Measurements from ENCODE around the gene AHRR. TPM values are rescaled to one million over a fixed set of nuclear protein-coding genes. Genes with fewer than 3 reads are reported as not detected.

Gene AHRR
- polyA plus RNA-seq, 2 of the 4 experiments (the other 2 are of a cell fraction) = 1.2 to 1.7 TPM

- Histone ChIP-seq H3K27ac (no peak overlapping the region), H3K9me3 (no peaks in the 10 kb centered on the region), H3K4me2 (no peak overlapping the region), H3K4me1 (peaks cover 11% of the 10 kb centered on the region), H3K4me3 (no peak overlapping the region)
- WGBS (ENCODE audit: missing lambda C conversion rate) = 92% methylated on average over 7 of the region's 7 CpGs
- ChIA-PET POLR2A (no interaction called here), CTCF (interaction anchor here (1.3 to 2.1 kb wide), 3 partner anchors 8 to 118 kb away, joined by 4 to 11 read pairs (median 5); partner anchors contain the start of gene AHRR)
- no peak for DNase-seq (ENCODE audit: low read depth in 1 of 2, low spot score in 1 of 2)
- no peak for FAIRE-seq
- no peak for TF ChIP-seq PBX3 (IDR thresholded peaks at IDR 0.05)
- TF ChIP-seq NFE2L2 (conservative IDR thresholded peaks at IDR 0.05; ENCODE audit: low read length) = no peak
- no peak for TF ChIP-seq EHF (CRISPR knock-in tag; IDR thresholded peaks at IDR 0.05)
- no peak for TF ChIP-seq RARB (CRISPR knock-in tag; IDR thresholded peaks at IDR 0.05)
- TF ChIP-seq HOXA7 (CRISPR knock-in tag; IDR thresholded peaks at IDR 0.05) = no peak
- TF ChIP-seq HMGXB4 (CRISPR knock-in tag; IDR thresholded peaks at IDR 0.05; ENCODE audit: borderline replicate concordance) = no peak
- TF ChIP-seq SREBF2 (IDR thresholded peaks at IDR 0.05) = no peak
- TF ChIP-seq RNF2 (IDR thresholded peaks at IDR 0.05; ENCODE audit: borderline replicate concordance, low read depth) = no peak
- no peak for TF ChIP-seq KDM1A (IDR thresholded peaks at IDR 0.05; ENCODE audit: low read depth)
- TF ChIP-seq ATOH8 (CRISPR knock-in tag; IDR thresholded peaks at IDR 0.05; ENCODE audit: low read depth) = no peak
- no peak for TF ChIP-seq HES2 (IDR thresholded peaks at IDR 0.05)
- no peak for TF ChIP-seq FOSB (CRISPR knock-in tag; IDR thresholded peaks at IDR 0.05)
- TF ChIP-seq RFX5 (IDR thresholded peaks at IDR 0.05) = no peak
- no peak for TF ChIP-seq HDAC2 (IDR thresholded peaks at IDR 0.05)
- TF ChIP-seq EHMT2 (IDR thresholded peaks at IDR 0.05; ENCODE audit: low read depth) = no peak
- no peak for TF ChIP-seq CHD2 (IDR thresholded peaks at IDR 0.05; ENCODE audit: low read length, partially characterized antibody)
- no peak for TF ChIP-seq E2F6 (IDR thresholded peaks at IDR 0.05; ENCODE audit: borderline replicate concordance, low read depth)
- ATAC-seq = no peak
Measured at GRCh38 chr5:313265-313664, 8.2 kb upstream of the AHRR start.

- Histone ChIP-seq H3K4me3 (no peak overlapping the region), H3K4me2 (no peak overlapping the region), H3K9me3 (no peaks in the 10 kb centered on the region), H3K27ac (no peak overlapping the region), H3K4me1 (peaks cover 17% of the 10 kb centered on the region)
- DNase-seq (ENCODE audit: low read depth in 1 of 2, low spot score in 1 of 2) = no peak
- CTCF ChIA-PET = interaction anchor here (2.1 to 8.1 kb wide), 2 partner anchors 118 kb away, joined by 11 to 186 read pairs; no protein-coding TSS in a partner anchor
- POLR2A ChIA-PET = no interaction called here
- FAIRE-seq = no peak
- 85% methylated on average over 13 of the region's 17 CpGs for WGBS (ENCODE audit: missing lambda C conversion rate)
- TF ChIP-seq SREBF2 (IDR thresholded peaks at IDR 0.05) (no peak), CTCF (IDR thresholded peaks at IDR 0.05) (no peak), EHMT2 (IDR thresholded peaks at IDR 0.05; ENCODE audit: low read depth) (no peak), RFX5 (IDR thresholded peaks at IDR 0.05) (no peak), CEBPB (IDR thresholded peaks at IDR 0.05) (no peak)
- ATAC-seq = no peak
Measured at GRCh38 chr5:313806-314376, 7.6 kb upstream of the AHRR start.
